ENCODE results near the gene GALNT18. TPM values are rescaled to one million over a fixed set of nuclear protein-coding genes. Genes with fewer than 3 reads are reported as not detected.

The GALNT18 gene
- total RNA-seq, 1 donor from 2014 or later = 6.6 TPM

DNA sequence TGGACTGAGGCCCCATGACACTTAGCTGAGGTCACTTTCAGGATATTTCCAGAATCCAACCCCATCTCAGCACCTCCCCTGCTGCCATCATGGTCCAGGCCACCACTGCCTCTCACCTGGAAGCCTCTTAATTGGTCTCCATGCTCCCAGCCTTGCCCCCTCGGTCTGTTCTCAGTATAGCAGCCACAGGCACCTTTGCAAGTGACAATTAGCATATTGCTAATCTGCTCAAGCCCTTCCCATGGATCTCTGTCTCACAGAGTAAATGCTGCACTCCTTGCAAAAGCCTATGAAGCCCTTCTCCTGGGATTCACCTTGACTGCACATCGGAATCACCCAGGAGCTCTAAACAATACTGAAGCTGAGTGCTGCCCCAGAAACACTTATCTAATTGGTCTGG is 175.2 kb downstream of the GALNT18 start:
- H3K27me3 ChIP-seq (ENCODE audit: control insufficient read depth, insufficient read depth, low read length) = no peaks in the 10 kb centered on the region
- H3K4me3 ChIP-seq (ENCODE audit: low read depth, low read length) = no peak overlapping the region
- no peaks in the 10 kb centered on the region for H3K36me3 ChIP-seq (ENCODE audit: control insufficient read depth, insufficient read depth, low read length)
- TF ChIP-seq, protein P1, sequence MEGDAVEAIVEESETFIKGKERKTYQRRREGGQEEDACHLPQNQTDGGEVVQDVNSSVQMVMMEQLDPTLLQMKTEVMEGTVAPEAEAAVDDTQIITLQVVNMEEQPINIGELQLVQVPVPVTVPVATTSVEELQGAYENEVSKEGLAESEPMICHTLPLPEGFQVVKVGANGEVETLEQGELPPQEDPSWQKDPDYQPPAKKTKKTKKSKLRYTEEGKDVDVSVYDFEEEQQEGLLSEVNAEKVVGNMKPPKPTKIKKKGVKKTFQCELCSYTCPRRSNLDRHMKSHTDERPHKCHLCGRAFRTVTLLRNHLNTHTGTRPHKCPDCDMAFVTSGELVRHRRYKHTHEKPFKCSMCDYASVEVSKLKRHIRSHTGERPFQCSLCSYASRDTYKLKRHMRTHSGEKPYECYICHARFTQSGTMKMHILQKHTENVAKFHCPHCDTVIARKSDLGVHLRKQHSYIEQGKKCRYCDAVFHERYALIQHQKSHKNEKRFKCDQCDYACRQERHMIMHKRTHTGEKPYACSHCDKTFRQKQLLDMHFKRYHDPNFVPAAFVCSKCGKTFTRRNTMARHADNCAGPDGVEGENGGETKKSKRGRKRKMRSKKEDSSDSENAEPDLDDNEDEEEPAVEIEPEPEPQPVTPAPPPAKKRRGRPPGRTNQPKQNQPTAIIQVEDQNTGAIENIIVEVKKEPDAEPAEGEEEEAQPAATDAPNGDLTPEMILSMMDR (IDR thresholded peaks at IDR 0.05; ENCODE audit: insufficient read depth, low read length, poor library complexity, severe bottlenecking) = no peak
- no peak for DNase-seq (ENCODE audit: low read depth)

DNA sequence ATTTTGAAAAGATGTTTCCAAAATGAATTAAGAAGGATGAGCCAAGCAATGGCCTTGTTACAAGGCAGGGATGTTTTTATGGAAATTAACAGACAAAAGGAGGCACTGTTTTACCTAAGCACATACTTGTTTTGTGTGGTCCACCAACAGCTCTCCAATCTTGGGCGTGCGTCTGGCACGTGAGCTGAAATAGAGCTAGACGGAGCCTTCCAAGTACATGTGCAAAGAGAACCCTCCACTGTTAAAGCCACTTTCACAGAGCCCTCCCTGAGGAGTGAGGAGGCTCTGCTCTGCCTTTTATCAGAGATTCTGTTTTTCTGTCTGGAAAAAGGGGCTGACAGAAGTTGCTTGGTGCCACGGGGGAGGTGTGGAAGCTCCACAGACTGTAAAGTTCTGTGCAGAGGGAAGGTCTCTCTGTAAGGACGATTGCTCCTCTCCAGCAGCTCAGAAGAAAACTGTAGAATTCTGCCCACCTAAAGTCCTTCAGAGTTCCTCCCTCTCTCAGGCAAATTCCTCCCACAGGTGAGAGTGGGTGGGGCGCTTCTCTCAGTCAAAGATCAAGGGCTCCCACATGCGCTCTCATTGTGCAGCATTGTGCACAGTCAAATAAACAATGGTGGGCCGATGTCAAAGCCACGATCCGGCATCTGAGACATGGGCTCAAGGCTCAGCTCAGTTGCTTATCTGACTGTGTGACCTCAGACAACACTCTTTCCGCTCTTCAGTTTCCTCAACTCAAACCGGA is 176.2 kb downstream of the GALNT18 start:
- DNase-seq (ENCODE audit: low read depth) = no peak
- no peaks in the 10 kb centered on the region for H3K36me3 ChIP-seq (ENCODE audit: control insufficient read depth, insufficient read depth, low read length)
- TF ChIP-seq, protein P1 (IDR thresholded peaks at IDR 0.05; ENCODE audit: insufficient read depth, low read length, poor library complexity, severe bottlenecking) = no peak
- no peaks in the 10 kb centered on the region for H3K27me3 ChIP-seq (ENCODE audit: control insufficient read depth, insufficient read depth, low read length)
- H3K4me3 ChIP-seq (ENCODE audit: low read depth, low read length) = no peak overlapping the region

DNA sequence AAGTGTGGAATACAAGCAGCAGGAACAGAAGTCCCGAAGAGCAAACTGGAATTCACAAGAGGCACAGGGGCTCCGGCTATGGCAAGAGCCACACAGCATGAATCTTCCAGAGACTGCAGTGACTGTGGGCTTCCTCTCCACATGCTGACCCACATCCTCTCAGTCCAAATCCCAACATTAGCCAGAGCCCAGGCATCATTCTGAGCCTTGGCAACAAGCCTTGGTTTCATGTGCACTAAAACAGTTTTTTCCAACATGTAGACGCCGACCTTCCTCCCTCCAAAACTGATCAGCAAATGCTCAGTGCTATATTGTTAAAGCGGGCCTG is 177.0 kb downstream of the GALNT18 start:
- TF ChIP-seq, protein P1 (IDR thresholded peaks at IDR 0.05; ENCODE audit: insufficient read depth, low read length, poor library complexity, severe bottlenecking) = no peak
- no peak overlapping the region for H3K4me3 ChIP-seq (ENCODE audit: low read depth, low read length)
- no peaks in the 10 kb centered on the region for H3K27me3 ChIP-seq (ENCODE audit: control insufficient read depth, insufficient read depth, low read length)
- no peaks in the 10 kb centered on the region for H3K36me3 ChIP-seq (ENCODE audit: control insufficient read depth, insufficient read depth, low read length)
- no peak for DNase-seq (ENCODE audit: low read depth)

DNA sequence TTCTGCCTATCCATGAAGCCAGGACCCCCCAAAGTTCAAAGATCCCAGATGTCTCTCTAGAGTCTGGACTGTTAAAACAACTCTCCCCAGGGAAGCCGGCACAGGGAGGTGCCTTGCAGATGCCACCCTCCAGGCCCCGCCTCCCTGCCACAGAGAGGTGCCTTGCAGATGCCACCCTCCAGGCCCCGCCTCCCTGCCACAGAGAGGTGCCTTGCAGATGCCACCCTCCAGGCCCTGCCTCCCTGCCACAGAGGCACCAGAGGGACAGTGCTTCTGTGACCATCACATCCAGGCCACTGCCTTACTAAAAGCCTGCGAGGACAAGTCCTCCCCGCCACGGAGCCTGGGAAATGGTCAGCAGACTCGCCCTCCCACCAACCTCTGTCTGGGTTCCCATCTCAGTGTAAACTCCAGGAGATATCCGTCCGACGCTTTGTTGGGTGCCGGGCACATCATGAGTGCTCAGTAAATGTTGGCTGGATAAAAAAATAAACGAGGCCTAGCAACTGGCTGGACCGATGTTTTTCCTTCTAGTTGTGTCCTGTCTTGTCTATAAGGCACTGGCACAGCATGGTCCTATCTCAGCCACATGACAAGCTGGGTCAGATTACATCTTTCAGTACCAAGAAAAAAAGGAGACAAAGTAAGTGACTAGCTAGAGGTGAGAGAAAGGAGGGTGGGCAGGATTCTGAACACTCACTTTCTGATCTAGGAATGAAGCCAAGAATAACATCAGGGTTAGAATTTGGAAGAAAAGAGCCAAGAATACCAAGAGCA is 177.6 kb downstream of the GALNT18 start:
- Histone ChIP-seq H3K4me3 (ENCODE audit: low read depth, low read length) (no peak overlapping the region), H3K36me3 (ENCODE audit: control insufficient read depth, insufficient read depth, low read length) (no peaks in the 10 kb centered on the region), H3K27me3 (ENCODE audit: control insufficient read depth, insufficient read depth, low read length) (no peaks in the 10 kb centered on the region)
- TF ChIP-seq, protein P1 (IDR thresholded peaks at IDR 0.05; ENCODE audit: insufficient read depth, low read length, poor library complexity, severe bottlenecking) = no peak
- no peak for DNase-seq (ENCODE audit: low read depth)

DNA sequence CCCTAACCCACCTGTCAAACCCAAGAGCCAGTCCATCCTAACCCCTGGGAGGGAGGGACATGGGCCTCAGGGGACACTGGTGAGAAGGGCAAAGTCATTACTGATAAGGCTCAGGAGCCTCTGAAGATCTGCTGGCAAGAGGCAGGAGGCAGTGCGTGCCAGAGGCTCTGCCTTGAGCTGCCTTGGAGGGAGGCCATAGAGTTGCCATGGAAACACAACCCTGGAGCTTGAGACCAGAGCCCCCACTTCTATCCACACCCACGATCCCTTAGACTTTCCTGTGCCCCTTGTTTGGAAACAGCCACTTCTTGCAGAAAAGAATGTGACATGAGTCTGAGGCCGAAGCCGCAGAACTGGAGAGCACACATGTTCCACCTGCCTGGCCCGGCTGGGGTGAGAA is 179.0 kb downstream of the GALNT18 start:
- no peak overlapping the region for H3K4me3 ChIP-seq (ENCODE audit: low read depth, low read length)
- no peaks in the 10 kb centered on the region for H3K36me3 ChIP-seq (ENCODE audit: control insufficient read depth, insufficient read depth, low read length)
- no peak for DNase-seq (ENCODE audit: low read depth)
- H3K27me3 ChIP-seq (ENCODE audit: control insufficient read depth, insufficient read depth, low read length) = no peaks in the 10 kb centered on the region
- TF ChIP-seq, protein P1 (IDR thresholded peaks at IDR 0.05; ENCODE audit: insufficient read depth, low read length, poor library complexity, severe bottlenecking) = no peak
